NCI-H2196 treated with DMSO at 0.1 percent for 48 hours (cell line): Measurements from ENCODE around the gene CPA3.

Experiments
- DNase-seq: peaks from one replicate; lab custom pipeline; 2025; ENCODE audit not compliant: unreplicated experiment; lab: John Stamatoyannopoulos, UW

The CPA3 gene

DNA sequence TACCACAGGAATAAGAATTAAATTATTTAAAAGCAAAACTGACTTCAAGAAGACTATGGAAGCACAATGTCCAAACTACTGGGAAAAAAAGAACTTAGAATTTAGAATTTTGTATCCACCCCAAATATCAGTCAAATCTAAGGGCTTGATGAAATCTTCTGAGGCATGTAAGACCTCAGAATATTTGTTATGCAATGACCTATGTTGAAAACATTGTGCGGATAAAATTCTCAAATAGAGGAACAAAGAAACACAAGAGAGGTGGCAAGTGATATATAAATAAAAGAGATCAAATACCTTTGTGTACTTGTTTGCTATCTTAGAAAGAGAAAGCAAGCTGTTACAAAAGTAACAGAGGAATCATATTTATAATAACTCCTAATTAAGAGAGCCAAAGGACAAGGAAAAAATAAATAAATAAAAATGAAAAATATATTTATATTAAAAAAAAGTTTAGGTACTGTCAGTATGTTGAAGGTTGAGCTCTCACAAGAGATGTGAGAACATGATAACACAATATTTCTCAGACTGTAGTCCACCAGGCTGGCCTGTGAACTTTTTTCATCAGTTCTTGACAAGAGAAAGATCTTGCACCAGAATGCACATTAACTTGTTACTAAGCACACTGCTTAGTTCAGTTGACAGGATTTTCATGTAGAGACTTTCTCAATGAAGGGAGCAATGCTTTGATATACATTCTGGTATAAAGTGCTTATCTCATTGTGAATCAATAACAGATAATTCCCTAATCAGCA is 50.0 kb downstream of the CPA3 start:
- DNase-seq = no peak

DNA sequence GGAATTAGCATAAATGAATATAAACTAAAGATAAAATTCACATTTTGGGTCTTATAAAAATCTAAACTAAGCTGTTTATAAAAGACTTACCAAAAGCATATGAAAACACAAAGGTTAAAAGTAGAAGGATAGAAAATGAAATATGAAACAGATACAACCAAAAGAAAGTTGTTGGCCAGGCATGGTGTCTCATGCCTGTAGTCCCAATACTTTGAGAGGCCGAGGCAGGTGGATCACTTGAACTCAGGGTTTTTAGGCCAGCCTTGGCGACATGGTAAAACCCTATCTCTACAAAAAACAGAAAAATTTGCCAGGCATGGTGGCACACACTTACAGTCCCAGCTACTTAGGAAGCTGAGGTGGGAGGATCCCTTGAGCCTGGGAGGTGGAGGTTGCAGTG is 51.0 kb downstream of the CPA3 start:
- DNase-seq = no peak

DNA sequence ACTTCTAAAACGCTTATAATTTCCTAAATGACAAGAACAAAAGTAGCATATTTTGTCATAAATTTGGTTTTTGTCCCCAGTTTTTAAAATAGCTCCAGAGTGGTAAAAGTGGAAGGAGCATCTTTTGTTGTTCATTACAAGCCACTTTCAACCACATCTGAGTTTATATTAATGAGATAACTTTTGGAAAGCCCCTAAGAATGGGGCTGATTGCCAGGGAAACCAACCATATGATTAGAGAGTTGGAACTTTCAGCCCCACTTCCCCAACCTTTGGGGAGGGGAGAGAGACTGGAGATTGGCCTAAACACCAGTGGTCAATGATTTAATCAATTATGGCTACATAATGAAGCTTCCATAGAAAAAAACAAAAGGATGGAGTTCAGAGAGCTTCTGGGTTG is 57.4 kb downstream of the CPA3 start:
- DNase-seq = no peak

DNA sequence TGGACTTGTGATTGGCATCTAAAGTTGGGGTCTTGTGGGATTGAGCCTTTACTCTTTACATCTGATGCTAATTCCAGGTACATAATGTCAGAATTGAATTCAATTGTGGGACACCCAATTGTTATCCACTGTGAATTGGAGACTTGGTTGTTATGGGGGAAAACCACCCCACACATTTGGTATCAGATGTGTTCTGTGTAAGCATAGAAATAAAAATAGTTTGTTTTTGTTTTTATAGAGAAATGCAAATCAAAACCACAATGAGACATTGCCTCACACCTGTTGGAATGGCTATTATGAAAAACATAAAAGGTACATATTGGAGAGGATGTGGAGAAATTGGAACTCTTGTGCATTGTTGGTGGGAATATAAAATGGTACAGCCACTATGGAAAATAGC is 58.5 kb downstream of the CPA3 start:
- DNase-seq = no peak

DNA sequence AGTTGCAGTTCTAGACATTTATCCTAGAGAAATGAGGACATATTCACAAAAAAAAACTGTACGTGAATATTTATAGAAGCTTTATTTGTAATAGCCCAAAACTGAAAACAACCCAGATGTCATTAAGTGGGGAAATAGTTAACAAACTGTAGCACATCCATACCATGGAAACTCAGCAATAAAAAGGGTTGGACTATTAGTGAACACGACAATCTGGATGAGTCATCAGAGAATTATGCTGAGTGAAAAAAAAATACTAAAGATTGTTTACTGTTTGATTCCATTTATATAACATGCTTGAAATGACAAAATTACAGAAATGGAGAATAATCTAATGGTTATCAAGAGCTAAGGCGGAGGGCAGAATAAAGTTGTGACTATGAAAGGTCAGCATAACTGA is 59.5 kb downstream of the CPA3 start:
- no peak for DNase-seq

DNA sequence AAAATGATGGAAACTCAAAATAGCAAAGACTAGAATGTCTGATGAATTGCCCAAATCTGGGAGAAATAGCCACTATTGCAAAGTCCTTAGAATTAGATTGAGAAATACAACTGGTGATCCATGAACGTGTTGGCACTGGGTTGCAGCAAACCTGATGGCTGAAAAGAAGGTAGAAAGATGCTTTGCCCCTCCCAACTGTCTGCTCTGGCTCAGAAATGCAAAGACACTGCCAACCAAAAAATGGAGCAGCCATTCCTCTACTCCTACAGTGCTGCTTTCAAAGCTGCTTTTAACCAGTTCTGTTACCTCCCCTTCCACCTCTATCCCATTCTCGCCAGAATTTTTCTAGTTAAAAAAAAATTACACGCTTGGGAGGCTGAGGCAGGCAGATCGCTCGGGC is 60.7 kb downstream of the CPA3 start:
- no peak for DNase-seq

DNA sequence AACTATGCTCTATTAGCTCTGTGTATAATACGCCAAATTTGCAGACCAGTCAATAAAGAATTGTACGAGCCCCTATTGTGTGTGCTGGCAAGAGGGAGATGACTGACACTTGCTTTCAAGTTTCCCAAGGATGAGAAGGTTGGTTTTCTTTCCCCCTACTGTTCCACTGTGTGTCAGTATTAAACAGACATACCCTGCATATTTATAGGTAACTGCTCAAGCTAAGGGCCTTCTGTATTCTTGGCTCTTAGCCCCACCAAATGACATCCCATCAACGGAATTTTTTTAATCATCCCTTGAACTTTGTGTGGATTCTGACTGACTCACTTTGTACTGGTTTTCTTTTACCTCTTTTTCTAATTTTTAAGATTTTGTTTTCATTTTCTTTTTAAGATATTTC is 65.7 kb downstream of the CPA3 start:
- DNase-seq = no peak

DNA sequence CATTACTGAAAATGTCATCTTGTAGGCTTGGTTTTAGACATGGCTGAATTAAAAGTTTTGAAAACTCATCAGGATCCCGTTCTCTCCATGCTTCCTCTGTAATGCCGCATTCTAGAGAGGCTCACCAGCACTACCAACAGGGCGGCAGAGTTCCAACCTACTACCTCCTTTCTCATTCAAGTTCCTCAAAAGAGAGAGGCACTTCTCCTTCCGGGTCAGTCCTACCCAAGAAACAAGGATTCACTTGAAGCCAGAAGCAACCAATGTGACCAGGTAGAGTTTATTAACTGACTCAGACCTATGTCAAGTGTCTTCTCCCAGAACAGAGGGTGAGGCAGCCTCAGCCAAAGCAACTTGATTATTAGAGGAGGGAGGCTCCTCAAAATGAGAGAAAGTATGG is 66.5 kb downstream of the CPA3 start:
- no peak for DNase-seq

DNA sequence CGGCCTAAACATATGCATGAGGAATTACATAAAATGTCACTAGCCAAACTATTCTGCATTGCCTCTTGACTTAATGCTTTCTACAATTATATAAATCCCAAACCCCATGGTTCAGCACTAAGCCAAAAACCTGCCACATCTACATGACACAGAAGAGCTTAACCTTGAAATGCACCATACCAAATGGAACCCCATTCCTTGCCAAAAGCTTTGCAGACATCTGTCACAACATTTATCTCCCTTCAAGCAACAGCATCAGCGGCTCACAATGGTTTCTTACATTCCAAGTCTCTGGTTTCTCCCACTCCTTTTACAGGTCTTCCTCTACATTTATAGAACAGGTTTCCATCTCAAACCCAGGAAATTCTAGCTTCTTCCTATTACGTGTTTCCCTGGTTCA is 67.9 kb downstream of the CPA3 start:
- no peak for DNase-seq

DNA sequence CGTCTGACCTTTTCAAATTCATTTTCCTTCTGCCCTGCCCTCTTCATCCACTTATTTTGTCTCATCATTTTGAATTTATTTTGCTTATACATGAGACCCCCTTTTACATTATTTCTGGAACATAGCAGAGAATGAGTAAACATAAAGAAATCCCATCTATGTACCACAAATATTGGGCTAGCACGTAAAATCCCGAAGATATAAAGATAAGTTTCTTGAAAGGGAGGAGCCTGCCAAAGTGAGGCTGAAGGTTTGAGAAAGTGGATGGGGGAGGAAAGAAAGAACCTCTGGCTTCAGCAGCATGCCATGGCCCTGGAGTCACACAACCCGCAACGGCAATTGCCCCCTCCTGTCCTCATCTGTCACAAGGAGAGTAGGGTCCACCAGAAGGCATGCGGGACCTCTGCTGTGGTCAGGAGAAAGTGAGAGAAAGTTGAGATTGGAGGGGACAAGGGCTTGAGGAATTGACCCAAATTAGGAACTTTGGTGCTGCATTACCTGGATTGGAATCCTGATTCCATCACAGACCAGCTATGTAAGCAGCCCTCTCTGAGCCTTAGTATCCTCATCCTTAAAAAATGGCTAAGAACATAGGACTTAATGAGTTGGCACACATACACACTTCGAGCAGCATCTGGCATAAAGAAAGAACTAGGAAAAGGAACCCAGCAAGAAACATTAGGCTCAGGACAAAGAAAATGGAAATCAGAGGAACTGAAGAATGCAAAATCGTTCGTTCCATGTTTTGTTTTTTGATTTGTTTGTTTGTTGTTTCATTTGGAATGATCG is 72.6 kb downstream of the CPA3 start:
- no peak for DNase-seq

DNA sequence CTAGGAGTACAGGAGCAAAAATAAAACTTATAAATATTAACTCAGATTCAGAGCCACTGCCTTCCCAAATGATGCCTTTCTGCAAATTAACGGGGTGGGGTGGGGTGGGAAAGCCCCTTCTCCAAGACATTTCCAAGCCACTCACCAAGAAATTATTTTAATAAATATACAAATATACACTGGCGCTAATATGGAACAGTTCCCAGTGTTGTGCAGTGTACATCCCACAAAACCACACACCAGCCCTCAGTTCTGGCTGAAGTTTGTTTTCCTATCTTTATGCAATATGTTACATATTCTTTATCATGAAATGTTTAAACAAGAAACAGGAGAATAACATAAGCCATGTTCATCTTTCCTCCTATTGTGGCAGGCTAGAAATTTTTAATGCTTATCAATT is 73.2 kb downstream of the CPA3 start:
- no peak for DNase-seq

DNA sequence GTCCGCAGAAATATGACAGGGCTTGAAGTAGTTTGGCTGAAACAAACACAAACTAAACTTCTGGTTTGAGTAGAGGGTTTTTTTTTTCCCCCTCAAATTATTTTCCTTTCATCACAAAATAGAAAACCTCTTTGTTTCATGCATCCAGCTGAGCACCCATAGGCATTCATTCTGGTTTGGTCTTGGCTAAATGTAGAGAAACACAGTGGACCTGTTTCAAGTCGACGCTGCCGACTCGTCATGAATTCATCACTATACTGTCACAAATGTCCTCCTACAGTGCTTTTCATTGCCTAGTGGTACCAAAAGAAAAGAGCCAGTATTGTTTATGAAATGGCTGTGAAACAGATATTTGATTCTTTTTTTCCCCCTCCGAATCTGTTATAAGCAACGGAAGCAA is 73.8 kb downstream of the CPA3 start:
- DNase-seq = no peak

DNA sequence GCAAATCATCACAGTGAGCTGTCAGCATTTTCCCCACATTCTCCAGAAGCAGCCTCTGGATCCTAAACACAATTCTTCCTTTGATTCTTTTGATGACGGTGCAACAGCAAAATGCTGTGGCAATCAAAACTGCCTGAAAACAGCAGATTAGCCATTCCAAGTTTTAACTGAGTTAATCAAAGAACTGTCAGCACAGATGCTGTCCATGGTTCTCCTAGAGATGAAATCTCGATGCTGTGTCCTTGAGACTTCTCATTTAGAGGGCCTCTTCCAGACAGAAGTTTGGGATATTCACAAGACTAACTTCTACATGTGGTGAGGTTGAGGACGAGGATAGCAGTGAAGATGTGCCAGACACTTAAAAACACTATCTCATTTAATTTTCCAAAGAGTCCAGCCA is 75.9 kb downstream of the CPA3 start:
- DNase-seq = no peak

DNA sequence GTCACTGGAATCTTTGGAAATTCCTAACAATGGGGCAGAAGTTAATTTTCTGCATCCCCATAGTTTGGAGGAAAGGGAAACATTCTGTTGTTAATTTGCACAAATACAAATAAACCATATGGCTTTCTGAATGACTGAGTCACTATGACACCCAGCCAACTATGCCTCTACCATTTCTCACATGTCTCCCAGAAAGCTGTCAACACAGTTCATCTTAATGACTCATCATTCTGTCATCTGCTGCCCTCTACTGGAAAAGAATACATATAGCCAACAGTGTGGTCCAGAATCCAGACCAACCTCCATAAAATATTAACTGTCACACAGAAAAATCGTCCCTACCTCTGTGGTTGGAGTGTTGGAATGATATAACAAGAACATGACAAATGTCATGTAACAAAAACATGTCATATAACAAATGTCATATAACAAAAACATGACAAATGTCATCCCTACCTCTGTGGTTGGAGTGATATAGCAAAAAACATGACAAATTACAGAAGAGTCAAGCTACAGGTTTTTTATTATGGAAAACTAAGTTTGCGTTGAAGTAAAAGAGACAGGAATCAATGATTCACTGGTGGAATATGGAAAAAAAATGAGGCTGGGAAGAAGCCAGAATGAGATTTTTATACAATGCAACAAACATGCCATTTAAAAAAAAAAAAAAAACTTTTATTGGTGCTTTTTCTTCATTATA is 78.6 kb downstream of the CPA3 start:
- peak; percentile 77 for DNase-seq

DNA sequence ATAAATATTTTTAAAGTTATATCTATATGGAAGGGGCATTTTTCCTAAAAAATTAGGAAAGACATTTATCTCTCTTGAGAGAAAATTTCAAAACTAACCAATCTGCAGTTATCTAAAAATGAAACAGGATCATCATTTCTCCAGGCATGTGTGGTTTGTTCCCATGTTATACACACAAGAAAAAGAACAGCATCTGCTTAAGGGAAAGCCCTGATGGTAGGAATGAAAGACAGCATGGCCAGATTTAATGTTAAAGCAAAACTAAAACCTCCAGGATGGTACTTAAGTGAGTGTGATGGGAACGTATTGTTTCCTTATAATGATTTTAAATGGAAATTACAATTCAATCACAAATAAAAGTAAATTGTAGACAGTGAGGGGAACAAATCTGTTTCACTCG is 80.0 kb downstream of the CPA3 start:
- no peak for DNase-seq
